SW480 (cell line): ENCODE measurements around the gene CHST9.
"Not testable (repeated sequence)": the region's sequence is repeated elsewhere in the genome, so short reads cannot be mapped to it uniquely, and the experiment has no call there.

Experiments
- DNase-seq: peaks from one replicate; pipeline ENCODE4 v3.0.0-alpha.2; 2016; ENCODE audit warnings: low spot score

Gene CHST9

GRCh38 chr18:27005589-27005988, 179.5 kb downstream of the CHST9 start:
- peak; percentile 10 for DNase-seq

GRCh38 chr18:27004056-27004829, 180.9 kb downstream of the CHST9 start:
- no peak for DNase-seq

- no peak for DNase-seq
Measured at GRCh38 chr18:26999797-27000196, 185.3 kb downstream of the CHST9 start.

GRCh38 chr18:26993568-26993967, 191.5 kb downstream of the CHST9 start:
- DNase-seq, result no peak

GRCh38 chr18:26992926-26993325, 192.2 kb downstream of the CHST9 start:
- no peak for DNase-seq

GRCh38 chr18:26989842-26990241, 195.3 kb downstream of the CHST9 start:
- DNase-seq, result no peak

GRCh38 chr18:26981360-26982082, 203.6 kb downstream of the CHST9 start:
- no peak for DNase-seq

- no peak for DNase-seq
Measured at GRCh38 chr18:26978812-26979341, 206.2 kb downstream of the CHST9 start.

GRCh38 chr18:26977781-26978180, 207.3 kb downstream of the CHST9 start:
- no peak for DNase-seq

- no peak for DNase-seq
Measured at GRCh38 chr18:26976206-26976605, 208.9 kb downstream of the CHST9 start.

GRCh38 chr18:26972549-26972948, 212.6 kb downstream of the CHST9 start:
- not testable (repeated sequence) for DNase-seq

- DNase-seq, result no peak
Measured at GRCh38 chr18:26971409-26971808, 213.7 kb downstream of the CHST9 start.

GRCh38 chr18:26970637-26971036, 214.5 kb downstream of the CHST9 start:
- no peak for DNase-seq

- no peak for DNase-seq
Measured at GRCh38 chr18:26965206-26965605, 219.9 kb downstream of the CHST9 start.

GRCh38 chr18:26963292-26963691, 221.8 kb downstream of the CHST9 start:
- peak; percentile 2 for DNase-seq

- no peak for DNase-seq
Measured at GRCh38 chr18:26961839-26962238, 223.3 kb downstream of the CHST9 start.

GRCh38 chr18:26960911-26961310, 224.2 kb downstream of the CHST9 start:
- DNase-seq, result no peak

GRCh38 chr18:26956863-26957262, 228.2 kb downstream of the CHST9 start:
- DNase-seq, result no peak

GRCh38 chr18:26948703-26949102, 236.4 kb downstream of the CHST9 start:
- no peak for DNase-seq

GRCh38 chr18:26943906-26944305, 241.2 kb downstream of the CHST9 start:
- no peak for DNase-seq

GRCh38 chr18:26941584-26941983, 243.5 kb downstream of the CHST9 start:
- no peak for DNase-seq

GRCh38 chr18:26940744-26941398, 244.2 kb downstream of the CHST9 start:
- no peak for DNase-seq

- no peak for DNase-seq
Measured at GRCh38 chr18:26931659-26932058, 253.4 kb downstream of the CHST9 start.
